Cardiac fibroblast (primary cell): ENCODE results near the gene ZNF841.
A peak's percentile ranks its signal among the peaks of the same experiment; 100 is the strongest.
"Not testable (repeated sequence)": the region's sequence is repeated elsewhere in the genome, so short reads cannot be mapped to it uniquely, and the experiment has no call there.

Experiments
- DNase-seq, 2 donors: peaks; one replicate each; pipeline versions ENCODE4 v3.0.0 to v3.0.0-alpha.2; 2010; ENCODE audit warnings: low read depth in 2 of 2
- H3K4me3 ChIP-seq, 2 donors: replicated peaks in 1 of 2; 1 replicate in 1 of 2; 2 replicates in 1 of 2; pipeline ENCODE4 v1.5.1; 2011; ENCODE audit warnings: low read depth in 2 of 2, low read length in 2 of 2, mild to moderate bottlenecking in 2 of 2, moderate library complexity in 1 of 2
- TF ChIP-seq, protein P1 (sequence below): IDR thresholded peaks from one replicate; pipeline ENCODE4 v1.5.1; 2011; ENCODE audit warnings: low read depth, mild to moderate bottlenecking, low read length, inconsistent platforms

The ZNF841 gene

GRCh38 chr19:52034051-52034728 is 61.4 kb downstream of the ZNF841 start:
- H3K4me3 ChIP-seq, result no peak overlapping the region
- peak; percentile 6 to 35 for DNase-seq
- TF ChIP-seq, protein P1, sequence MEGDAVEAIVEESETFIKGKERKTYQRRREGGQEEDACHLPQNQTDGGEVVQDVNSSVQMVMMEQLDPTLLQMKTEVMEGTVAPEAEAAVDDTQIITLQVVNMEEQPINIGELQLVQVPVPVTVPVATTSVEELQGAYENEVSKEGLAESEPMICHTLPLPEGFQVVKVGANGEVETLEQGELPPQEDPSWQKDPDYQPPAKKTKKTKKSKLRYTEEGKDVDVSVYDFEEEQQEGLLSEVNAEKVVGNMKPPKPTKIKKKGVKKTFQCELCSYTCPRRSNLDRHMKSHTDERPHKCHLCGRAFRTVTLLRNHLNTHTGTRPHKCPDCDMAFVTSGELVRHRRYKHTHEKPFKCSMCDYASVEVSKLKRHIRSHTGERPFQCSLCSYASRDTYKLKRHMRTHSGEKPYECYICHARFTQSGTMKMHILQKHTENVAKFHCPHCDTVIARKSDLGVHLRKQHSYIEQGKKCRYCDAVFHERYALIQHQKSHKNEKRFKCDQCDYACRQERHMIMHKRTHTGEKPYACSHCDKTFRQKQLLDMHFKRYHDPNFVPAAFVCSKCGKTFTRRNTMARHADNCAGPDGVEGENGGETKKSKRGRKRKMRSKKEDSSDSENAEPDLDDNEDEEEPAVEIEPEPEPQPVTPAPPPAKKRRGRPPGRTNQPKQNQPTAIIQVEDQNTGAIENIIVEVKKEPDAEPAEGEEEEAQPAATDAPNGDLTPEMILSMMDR, result no peak

DNA sequence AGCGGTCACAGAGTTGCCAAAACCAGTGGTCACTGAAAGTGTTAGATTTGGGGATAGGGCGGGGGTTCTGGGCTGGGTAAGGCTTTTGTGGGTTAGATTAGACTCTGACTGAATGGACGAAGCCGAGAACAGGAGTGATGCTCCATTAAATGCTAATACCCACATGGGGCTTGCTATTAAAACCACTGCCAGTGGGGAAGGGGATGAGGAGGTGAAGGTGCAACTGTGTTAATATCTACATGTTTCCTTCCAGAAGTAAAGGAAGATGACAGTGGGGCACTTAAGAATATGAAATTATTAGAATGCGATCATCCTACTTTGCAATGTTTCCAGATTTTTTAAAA is 66.8 kb downstream of the ZNF841 start:
- TF ChIP-seq, protein P1, result no peak
- no peak for DNase-seq

DNA sequence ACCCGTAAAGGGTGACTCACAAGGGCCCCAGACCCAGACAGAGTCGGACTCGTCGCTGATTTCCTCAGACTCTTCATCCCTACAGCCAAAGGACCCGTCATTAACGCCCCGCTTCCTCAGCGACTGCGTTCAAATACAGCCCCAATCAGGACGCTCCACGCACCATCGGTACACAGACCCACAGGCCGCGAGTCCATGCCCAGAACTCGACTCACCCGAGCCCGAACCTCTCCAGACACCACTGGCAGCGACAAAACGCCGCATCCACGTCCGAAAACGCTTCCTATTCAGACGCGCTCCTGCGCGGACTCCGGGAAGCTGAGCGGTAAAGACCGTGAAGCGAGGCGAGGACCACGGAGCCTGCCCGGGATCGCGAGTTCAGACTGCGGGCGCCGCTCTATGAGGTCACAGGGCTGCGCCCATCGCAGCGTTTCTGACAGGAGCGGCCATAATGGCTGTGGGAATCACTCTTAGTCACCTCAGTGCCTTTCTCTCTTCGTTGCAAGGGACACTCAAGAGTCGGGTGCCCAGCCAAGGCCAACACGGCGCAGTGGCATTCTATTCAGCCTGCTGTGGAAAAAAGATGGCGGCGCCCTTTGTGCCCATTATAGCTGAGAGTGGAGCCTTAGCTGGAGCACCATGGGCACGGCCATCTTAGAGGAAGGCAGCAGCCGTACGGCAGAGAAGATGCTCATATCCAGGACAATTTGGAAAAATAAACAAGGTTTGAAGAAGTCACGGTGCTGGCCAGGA is 67.4 kb downstream of the ZNF841 start, which contains the start of gene ZNF614:
ZNF614 (minus strand) TSS at position 353 of the 753 bp plus-strand sequence. CDS start 2,634 bp downstream, outside the sequence.
- TF ChIP-seq, protein P1, result no peak
- peak within 1 kb of the TSS; percentile 80 to 89 for H3K4me3 ChIP-seq
- peak; percentile 87 to 89 for DNase-seq

More for the DNA sequence above, 66.8 kb downstream of the ZNF841 start:
- peak overlapping the region; percentile 80 to 89 for H3K4me3 ChIP-seq

DNA sequence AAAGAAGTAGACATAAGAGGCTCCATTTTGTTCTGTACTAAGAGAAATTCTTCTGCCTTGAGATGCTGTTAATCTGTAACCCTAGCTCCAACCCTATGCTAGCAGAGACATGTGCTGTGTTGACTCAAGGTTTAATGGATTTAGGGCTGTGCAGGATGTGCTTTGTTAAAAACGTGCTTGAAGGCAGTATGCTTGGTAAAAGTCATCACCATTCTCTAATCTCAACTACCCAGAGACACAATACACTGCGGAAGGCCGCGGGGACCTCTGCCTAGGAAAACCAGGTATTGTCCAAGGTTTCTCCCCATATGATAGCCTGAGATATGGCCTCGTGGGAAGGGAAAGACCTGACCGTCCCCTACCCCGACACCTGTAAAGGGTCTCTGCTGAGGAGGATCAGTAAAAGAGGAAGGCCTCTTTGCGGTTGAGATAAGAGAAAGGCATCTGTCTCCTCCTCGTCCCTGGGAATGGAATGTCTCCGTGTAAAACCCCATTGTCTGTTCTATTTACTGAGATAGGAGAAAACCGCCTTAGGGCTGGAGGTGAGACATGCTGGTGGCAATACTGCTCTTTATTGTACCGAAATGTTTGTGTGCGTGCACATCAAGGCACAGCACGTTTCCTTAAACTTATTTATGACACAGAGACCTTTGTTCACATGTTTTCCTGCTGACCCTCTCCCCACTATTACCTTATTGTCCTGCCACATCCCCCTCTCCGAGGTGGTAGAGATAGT is 69.1 kb downstream of the ZNF841 start:
- DNase-seq, H3K4me3 ChIP-seq: not testable (repeated sequence)

DNA sequence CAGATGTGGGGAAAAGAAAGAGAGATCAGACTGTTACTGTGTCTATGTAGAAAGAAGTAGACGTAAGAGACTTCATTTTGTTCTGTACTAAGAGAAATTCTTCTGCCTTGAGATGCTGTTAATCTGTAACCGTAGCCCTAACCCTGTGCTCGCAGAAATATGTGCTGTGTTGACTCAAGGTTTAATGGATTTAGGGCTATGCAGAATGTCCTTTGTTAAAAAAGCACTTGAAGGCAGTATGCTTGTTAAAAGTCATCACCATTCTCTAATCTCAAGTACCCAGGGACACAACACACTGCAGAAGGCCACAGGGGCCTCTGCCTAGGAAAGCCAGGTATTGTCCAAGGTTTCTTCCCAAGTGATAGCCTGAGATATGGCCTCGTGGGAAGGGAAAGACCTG is 71.1 kb downstream of the ZNF841 start:
- H3K4me3 ChIP-seq, DNase-seq: not testable (repeated sequence)

GRCh38 chr19:52022193-52022592 is 73.4 kb downstream of the ZNF841 start:
- TF ChIP-seq, protein P1, result no peak
- H3K4me3 ChIP-seq, result no peak overlapping the region
- DNase-seq, result no peak

DNA sequence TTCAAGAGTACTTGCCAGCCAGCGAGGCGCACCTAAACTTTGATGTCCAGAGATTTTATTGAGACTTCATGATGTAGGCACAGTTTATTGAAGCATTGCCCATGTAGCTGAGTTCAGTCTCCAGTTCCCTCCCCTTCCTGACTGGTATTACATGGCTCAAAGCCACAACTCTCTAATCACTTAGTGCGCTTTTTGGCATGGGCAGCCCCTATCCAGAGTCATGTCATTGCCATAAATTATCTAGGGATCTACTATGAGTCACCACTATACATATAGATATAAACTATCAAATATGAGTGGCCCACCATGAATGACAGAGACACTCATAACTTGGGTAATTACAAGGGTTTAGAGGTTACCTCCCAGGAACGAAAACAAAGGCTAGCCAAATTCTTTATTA is 75.1 kb downstream of the ZNF841 start:
- TF ChIP-seq, protein P1, result no peak
- DNase-seq, result no peak
- no peak overlapping the region for H3K4me3 ChIP-seq
